Stimulated activated CD4-positive, alpha-beta T cell treated with anti-CD3 and anti-CD28 coated beads, TNF-alpha, amount 100 ng/mL, for 24 hours (primary cell): Measurements from ENCODE around the gene NCAM2.

Experiments
- DNase-seq, 3 experiments: peaks; one replicate each; pipeline ENCODE4 v3.0.0-alpha.2; 2020; ENCODE audit warnings: low read depth in 3 of 3

NCAM2 gene

GRCh38 chr21:21028275-21028820 lies 30.1 kb downstream of the NCAM2 start:
- DNase-seq, result no peak

- no peak for DNase-seq
Measured at GRCh38 chr21:21029164-21029563, 31.0 kb downstream of the NCAM2 start.

- no peak for DNase-seq
Measured at GRCh38 chr21:21030311-21030710, 32.1 kb downstream of the NCAM2 start.

GRCh38 chr21:21034036-21034435 lies 35.8 kb downstream of the NCAM2 start:
- no peak for DNase-seq

GRCh38 chr21:21039624-21040170 lies 41.5 kb downstream of the NCAM2 start:
- DNase-seq, result no peak

GRCh38 chr21:21045518-21045917 lies 47.3 kb downstream of the NCAM2 start:
- DNase-seq, result no peak

- DNase-seq, result no peak
Measured at GRCh38 chr21:21046063-21046462, 47.9 kb downstream of the NCAM2 start.

- DNase-seq, result no peak
Measured at GRCh38 chr21:21051109-21052055, 53.2 kb downstream of the NCAM2 start.

GRCh38 chr21:21052672-21053071 lies 54.5 kb downstream of the NCAM2 start:
- no peak for DNase-seq

- DNase-seq, result no peak
Measured at GRCh38 chr21:21057349-21058062, 59.3 kb downstream of the NCAM2 start.

GRCh38 chr21:21063828-21064227 lies 65.6 kb downstream of the NCAM2 start:
- no peak for DNase-seq

- no peak for DNase-seq
Measured at GRCh38 chr21:21064353-21064752, 66.1 kb downstream of the NCAM2 start.

- no peak for DNase-seq
Measured at GRCh38 chr21:21067375-21067774, 69.2 kb downstream of the NCAM2 start.

GRCh38 chr21:21074305-21074704 lies 76.1 kb downstream of the NCAM2 start:
- no peak for DNase-seq

- DNase-seq, result no peak
Measured at GRCh38 chr21:21076051-21076450, 77.8 kb downstream of the NCAM2 start.

GRCh38 chr21:21076491-21076890 lies 78.3 kb downstream of the NCAM2 start:
- no peak for DNase-seq

- no peak for DNase-seq
Measured at GRCh38 chr21:21079646-21080045, 81.4 kb downstream of the NCAM2 start.

- no peak for DNase-seq
Measured at GRCh38 chr21:21084179-21084578, 86.0 kb downstream of the NCAM2 start.

GRCh38 chr21:21085206-21085605 lies 87.0 kb downstream of the NCAM2 start:
- no peak for DNase-seq

- no peak for DNase-seq
Measured at GRCh38 chr21:21096956-21097355, 98.7 kb downstream of the NCAM2 start.

GRCh38 chr21:21097466-21097865 lies 99.3 kb downstream of the NCAM2 start:
- no peak for DNase-seq

GRCh38 chr21:21101911-21102310 lies 103.7 kb downstream of the NCAM2 start:
- DNase-seq, result no peak
